DOHH2 (cell line): Measurements from ENCODE around the gene P2RX3.

Experiments used
- H3F3A ChIP-seq: fragments of 200-600 bp; sonication (generic), shearing (Covaris generic); 2 replicates; pipeline ENCODE4 v1.6.0; 2016; ENCODE audit warnings: antibody characterized with exemption, mild to moderate bottlenecking; ENCODE audit not compliant: control insufficient read depth, insufficient read depth
- H3K27ac ChIP-seq: fragments of 200-600 bp; sonication (generic); 2 replicates; pipeline ENCODE4 v1.5.1; 2014; ENCODE audit warnings: low read depth, mild to moderate bottlenecking, low read length, moderate library complexity
- H3K27me3 ChIP-seq: fragments of 200-600 bp; sonication (generic); 2 replicates; pipeline ENCODE4 v1.6.1; 2014; ENCODE audit warnings: mild to moderate bottlenecking, low read length, mixed read lengths; ENCODE audit not compliant: control insufficient read depth
- H3K36me3 ChIP-seq: fragments of 200-600 bp; sonication (generic); 2 replicates; pipeline ENCODE4 v1.6.1; 2014; ENCODE audit warnings: mild to moderate bottlenecking, low read length, moderate library complexity, mixed read lengths; ENCODE audit not compliant: control insufficient read depth
- H3K4me1 ChIP-seq: fragments of 200-600 bp; sonication (generic); 2 replicates; pipeline ENCODE4 v1.6.1; 2014; ENCODE audit warnings: mild to moderate bottlenecking, low read length, mixed read lengths; ENCODE audit not compliant: control insufficient read depth
- H3K4me2 ChIP-seq: fragments of 200-600 bp; sonication (generic); 2 replicates; pipeline ENCODE4 v1.6.0; 2014; ENCODE audit warnings: mild to moderate bottlenecking, low read length, moderate library complexity
- H3K4me3 ChIP-seq: fragments of 200-600 bp; sonication (generic); 2 replicates; pipeline ENCODE4 v1.5.1; 2014; ENCODE audit warnings: mild to moderate bottlenecking, low read length, mixed read lengths
- H3K79me2 ChIP-seq: fragments of 200-600 bp; sonication (generic); 2 replicates; pipeline ENCODE4 v1.6.1; 2014; ENCODE audit warnings: mild to moderate bottlenecking, low read length, mixed read lengths; ENCODE audit not compliant: control insufficient read depth
- H3K9me2 ChIP-seq: fragments of 200-600 bp; sonication (generic); replicated peaks from 2 replicates; pipeline ENCODE4 v1.6.1; 2014; ENCODE audit warnings: mild to moderate bottlenecking, low read length, mixed read lengths; ENCODE audit not compliant: control insufficient read depth
- H3K9me3 ChIP-seq: fragments of 200-600 bp; sonication (generic); 2 replicates; pipeline ENCODE4 v1.6.1; 2014; ENCODE audit warnings: antibody characterized with exemption, low read length, mixed read lengths; ENCODE audit not compliant: control insufficient read depth, insufficient read depth
- H4K20me1 ChIP-seq: fragments of 200-600 bp; sonication (generic); 2 replicates; pipeline ENCODE4 v1.6.0; 2014; ENCODE audit warnings: low read depth, mild to moderate bottlenecking, antibody characterized with exemption, low read length, moderate library complexity; ENCODE audit not compliant: control insufficient read depth, insufficient read depth
- EZH2phosphoT487 ChIP-seq: fragments of 200-600 bp; sonication (generic); IDR thresholded peaks from 2 replicates; pipeline ENCODE4 v1.6.1; 2017; ENCODE audit warnings: borderline replicate concordance, mild to moderate bottlenecking, antibody characterized with exemption, low read length, moderate library complexity, mixed read lengths
- TF ChIP-seq, protein P1 (sequence below): fragments of 200-600 bp; sonication (generic); IDR thresholded peaks from one replicate; pipeline ENCODE4 v1.5.1; 2014; ENCODE audit warnings: antibody characterized with exemption, mild to moderate bottlenecking, low read depth, low read length; ENCODE audit not compliant: poor library complexity, severe bottlenecking

Gene P2RX3

GRCh38 chr11:57391539-57391938 is 53.4 kb downstream of the P2RX3 start:
- no peak overlapping the region for H3K4me3 ChIP-seq
- TF ChIP-seq, protein P1, sequence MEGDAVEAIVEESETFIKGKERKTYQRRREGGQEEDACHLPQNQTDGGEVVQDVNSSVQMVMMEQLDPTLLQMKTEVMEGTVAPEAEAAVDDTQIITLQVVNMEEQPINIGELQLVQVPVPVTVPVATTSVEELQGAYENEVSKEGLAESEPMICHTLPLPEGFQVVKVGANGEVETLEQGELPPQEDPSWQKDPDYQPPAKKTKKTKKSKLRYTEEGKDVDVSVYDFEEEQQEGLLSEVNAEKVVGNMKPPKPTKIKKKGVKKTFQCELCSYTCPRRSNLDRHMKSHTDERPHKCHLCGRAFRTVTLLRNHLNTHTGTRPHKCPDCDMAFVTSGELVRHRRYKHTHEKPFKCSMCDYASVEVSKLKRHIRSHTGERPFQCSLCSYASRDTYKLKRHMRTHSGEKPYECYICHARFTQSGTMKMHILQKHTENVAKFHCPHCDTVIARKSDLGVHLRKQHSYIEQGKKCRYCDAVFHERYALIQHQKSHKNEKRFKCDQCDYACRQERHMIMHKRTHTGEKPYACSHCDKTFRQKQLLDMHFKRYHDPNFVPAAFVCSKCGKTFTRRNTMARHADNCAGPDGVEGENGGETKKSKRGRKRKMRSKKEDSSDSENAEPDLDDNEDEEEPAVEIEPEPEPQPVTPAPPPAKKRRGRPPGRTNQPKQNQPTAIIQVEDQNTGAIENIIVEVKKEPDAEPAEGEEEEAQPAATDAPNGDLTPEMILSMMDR = no peak
- TF ChIP-seq EZH2phosphoT487 = no peak
- no peaks in the 10 kb centered on the region for H3F3A ChIP-seq
- no peak overlapping the region for H3K4me2 ChIP-seq
- H3K9me2 ChIP-seq = no peaks in the 10 kb centered on the region
- no peaks in the 10 kb centered on the region for H3K79me2 ChIP-seq
- no peaks in the 10 kb centered on the region for H3K36me3 ChIP-seq
- no peaks in the 10 kb centered on the region for H3K9me3 ChIP-seq
- H3K27ac ChIP-seq = no peak overlapping the region
- H4K20me1 ChIP-seq = no peaks in the 10 kb centered on the region
- H3K27me3 ChIP-seq = peaks cover 9% of the 10 kb centered on the region; the same call in 1 of the 2 replicates
- no peaks in the 10 kb centered on the region for H3K4me1 ChIP-seq

DNA sequence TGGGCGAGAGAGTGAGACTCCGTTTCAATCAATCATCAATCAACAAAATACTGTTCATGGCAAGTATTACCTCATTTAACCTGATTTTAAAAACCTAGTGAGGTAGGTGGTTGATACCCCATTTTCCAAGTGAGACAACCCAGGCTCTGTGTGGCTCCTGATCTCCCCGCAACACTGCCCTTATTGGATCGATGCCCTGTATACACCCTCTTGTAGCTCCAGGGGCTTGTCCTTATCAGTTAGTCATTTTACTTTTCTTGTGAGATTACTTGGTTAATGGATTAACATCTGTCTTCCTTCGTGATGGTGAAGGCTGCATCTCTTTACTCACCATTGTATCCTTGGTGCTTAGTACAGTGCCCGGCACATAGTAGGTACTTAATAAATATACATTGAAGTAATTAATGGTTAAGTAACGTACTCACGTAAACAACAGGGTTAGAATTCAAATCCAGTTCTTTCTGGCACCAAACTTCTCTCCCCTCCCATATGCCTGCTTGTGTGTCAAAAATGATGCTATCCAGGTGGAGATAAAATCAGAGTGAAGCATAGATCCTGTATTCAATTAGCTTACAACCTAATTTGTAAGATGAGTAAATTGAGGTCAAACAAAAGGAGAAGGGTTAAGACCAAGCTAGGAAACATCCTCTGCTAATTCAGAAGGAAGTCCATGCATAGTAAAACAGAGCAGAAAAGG is 54.1 kb downstream of the P2RX3 start:
- Histone ChIP-seq H3K36me3 (no peaks in the 10 kb centered on the region), H3K27ac (no peak overlapping the region), H3K4me2 (no peak overlapping the region), H3K4me3 (no peak overlapping the region), H3K27me3 (peaks cover 9% of the 10 kb centered on the region; the same call in 1 of the 2 replicates), H4K20me1 (no peaks in the 10 kb centered on the region), H3F3A (no peaks in the 10 kb centered on the region), H3K79me2 (no peaks in the 10 kb centered on the region), H3K4me1 (no peaks in the 10 kb centered on the region), H3K9me3 (no peaks in the 10 kb centered on the region), H3K9me2 (no peaks in the 10 kb centered on the region)
- no peak for TF ChIP-seq EZH2phosphoT487
- TF ChIP-seq, protein P1 = no peak

- H3K36me3 ChIP-seq = no peaks in the 10 kb centered on the region
- H3F3A ChIP-seq = no peaks in the 10 kb centered on the region
- H3K4me2 ChIP-seq = no peak overlapping the region
- H3K27ac ChIP-seq = no peak overlapping the region
- H3K79me2 ChIP-seq = no peaks in the 10 kb centered on the region
- H4K20me1 ChIP-seq = no peaks in the 10 kb centered on the region
- TF ChIP-seq EZH2phosphoT487 = no peak
- TF ChIP-seq, protein P1 = no peak
- H3K9me3 ChIP-seq = no peaks in the 10 kb centered on the region
- no peak overlapping the region for H3K4me3 ChIP-seq
- no peaks in the 10 kb centered on the region for H3K4me1 ChIP-seq
- H3K27me3 ChIP-seq = peaks cover 9% of the 10 kb centered on the region; the same call in 1 of the 2 replicates
- H3K9me2 ChIP-seq = no peaks in the 10 kb centered on the region
Observed at GRCh38 chr11:57392763-57393105, 54.6 kb downstream of the P2RX3 start.
